HS-27A (cell line): Measurements from ENCODE around the gene FBXO42.
A peak's percentile ranks its signal among the peaks of the same experiment; 100 is the strongest.
"Not testable (repeated sequence)": the region's sequence is repeated elsewhere in the genome, so short reads cannot be mapped to it uniquely, and the experiment has no call there.

Experiments
- DNase-seq: peaks from one replicate; pipeline ENCODE4 v3.0.0-alpha.2; 2012; ENCODE audit warnings: low read depth, missing footprints

The FBXO42 gene

GRCh38 chr1:16218014-16218673, 134.1 kb downstream of the FBXO42 start:
- DNase-seq: no peak

GRCh38 chr1:16217061-16217785, 135.1 kb downstream of the FBXO42 start:
- DNase-seq: peak; percentile 88

GRCh38 chr1:16215882-16216753, 136.2 kb downstream of the FBXO42 start:
- DNase-seq: no peak

GRCh38 chr1:16215240-16215639, 137.0 kb downstream of the FBXO42 start:
- not testable (repeated sequence) for DNase-seq

- not testable (repeated sequence) for DNase-seq
Observed at GRCh38 chr1:16213544-16213943, 138.7 kb downstream of the FBXO42 start.

GRCh38 chr1:16213013-16213412, 139.3 kb downstream of the FBXO42 start:
- no peak for DNase-seq

- DNase-seq: no peak
Observed at GRCh38 chr1:16212251-16212961, 139.9 kb downstream of the FBXO42 start, which contains the start of gene ARHGEF19. TSS of gene ARHGEF19 (minus strand) at chr1:16212652. CDS start at chr1:16209054, 3,598 bp downstream.

- DNase-seq: no peak
Observed at GRCh38 chr1:16211824-16212223, 140.5 kb downstream of the FBXO42 start.

GRCh38 chr1:16210581-16210980, 141.7 kb downstream of the FBXO42 start:
- no peak for DNase-seq

- DNase-seq: no peak
Observed at GRCh38 chr1:16209847-16210407, 142.4 kb downstream of the FBXO42 start.

GRCh38 chr1:16209132-16209846, 143.0 kb downstream of the FBXO42 start:
- no peak for DNase-seq

- no peak for DNase-seq
Observed at GRCh38 chr1:16208270-16208987, 143.9 kb downstream of the FBXO42 start.

- DNase-seq: no peak
Observed at GRCh38 chr1:16207318-16208269, 144.7 kb downstream of the FBXO42 start.

- DNase-seq: peak; percentile 98
Observed at GRCh38 chr1:16206547-16207317, 145.5 kb downstream of the FBXO42 start.

GRCh38 chr1:16205891-16206546, 146.3 kb downstream of the FBXO42 start:
- no peak for DNase-seq

- no peak for DNase-seq
Observed at GRCh38 chr1:16205334-16205671, 147.0 kb downstream of the FBXO42 start.

GRCh38 chr1:16204634-16205333, 147.5 kb downstream of the FBXO42 start:
- no peak for DNase-seq
